Colonic mucosa (tissue), 4 donors: ENCODE measurements around the gene USP15. TPM values are rescaled to one million over a fixed set of nuclear protein-coding genes. Genes with fewer than 3 reads are reported as not detected.

Source experiments
- DNase-seq: peaks from one replicate; pipeline ENCODE4 v3.0.0-alpha.2; 2020
- H3K27ac ChIP-seq: fragments of 200-600 bp; one replicate; pipeline ENCODE4 v1.8.0; 2021
- H3K27me3 ChIP-seq: fragments of 200-600 bp; one replicate; pipeline ENCODE4 v1.8.0; 2021
- H3K36me3 ChIP-seq: fragments of 200-600 bp; one replicate; pipeline ENCODE4 v1.8.0; 2021
- H3K4me1 ChIP-seq: fragments of 200-600 bp; one replicate; pipeline ENCODE4 v1.8.0; 2021; ENCODE audit warnings: mild to moderate bottlenecking
- H3K4me3 ChIP-seq: fragments of 200-600 bp; one replicate; pipeline ENCODE4 v1.8.0; 2021
- H3K9ac ChIP-seq, 2 donors: one replicate each; pipeline ENCODE4 v1.7.0; 2013; ENCODE audit warnings: control low read depth in 2 of 2, low read depth in 2 of 2, low read length in 2 of 2
- H3K9me3 ChIP-seq: fragments of 200-600 bp; one replicate; pipeline ENCODE4 v1.8.0; 2021
- CTCF ChIP-seq: fragments of 200-600 bp; IDR thresholded peaks from one replicate; pipeline ENCODE4 v1.8.0; 2022; ENCODE audit warnings: antibody characterized with exemption, mild to moderate bottlenecking
- intact Hi-C: fragments of 100-400 bp; cut with DNase I; formaldehyde crosslinking; loops from one replicate; pipeline ENCODE4 v1.14.1; 2022
- total RNA-seq, 2 donors: library from RNA; stranded (reverse); fragmentation: NEBNext Ultra II Directional in 1 of 2; extraction: Animal tissue kit (Norgen Biotek cat#: 25700) in 1 of 2; gene quantifications; one replicate each; pipeline ENCODE4 v1.2.1, GENCODE V29; 2021
- donor health status: healthy.
- donor health status: DM: no; HTN: no; CAD: no.
- donor health status: DM: no; HTN: no; CAD: no.

USP15 gene
- total RNA-seq, 2 donors from 2014 or later, result 50.3 to 63.0 TPM

GRCh38 chr12:62382526-62382925, 122.3 kb downstream of the USP15 start:
- H3K27me3 ChIP-seq, result no peaks in the 10 kb centered on the region
- no peak overlapping the region for H3K9ac ChIP-seq
- H3K4me1 ChIP-seq, result no peaks in the 10 kb centered on the region
- H3K4me3 ChIP-seq, result no peak overlapping the region
- no peak for DNase-seq
- intact Hi-C loops, result no loop called here
- TF ChIP-seq CTCF, result no peak
- H3K9me3 ChIP-seq, result no peaks in the 10 kb centered on the region
- H3K27ac ChIP-seq, result no peak overlapping the region
- H3K36me3 ChIP-seq, result no peaks in the 10 kb centered on the region

GRCh38 chr12:62396750-62397149, 136.5 kb downstream of the USP15 start:
- no peaks in the 10 kb centered on the region for H3K9me3 ChIP-seq
- no peak for DNase-seq
- no peak for TF ChIP-seq CTCF
- intact Hi-C loops, result no loop called here
- H3K9ac ChIP-seq, result no peak overlapping the region
- H3K4me1 ChIP-seq, result no peaks in the 10 kb centered on the region
- no peaks in the 10 kb centered on the region for H3K27me3 ChIP-seq
- no peak overlapping the region for H3K27ac ChIP-seq
- H3K36me3 ChIP-seq, result peaks cover 19% of the 10 kb centered on the region
- H3K4me3 ChIP-seq, result no peak overlapping the region

GRCh38 chr12:62400135-62400534, 139.9 kb downstream of the USP15 start:
- TF ChIP-seq CTCF, result no peak
- Histone ChIP-seq H3K4me1 (no peaks in the 10 kb centered on the region), H3K27me3 (no peaks in the 10 kb centered on the region), H3K9me3 (no peaks in the 10 kb centered on the region), H3K36me3 (no peaks in the 10 kb centered on the region), H3K4me3 (no peak overlapping the region), H3K9ac (no peak overlapping the region), H3K27ac (no peak overlapping the region)
- intact Hi-C loops, result no loop called here
- no peak for DNase-seq

- Histone ChIP-seq H3K27ac (no peak overlapping the region), H3K9me3 (no peaks in the 10 kb centered on the region), H3K9ac (no peak overlapping the region), H3K4me3 (no peak overlapping the region), H3K4me1 (no peaks in the 10 kb centered on the region), H3K27me3 (no peaks in the 10 kb centered on the region), H3K36me3 (no peaks in the 10 kb centered on the region)
- intact Hi-C loops, result no loop called here
- DNase-seq, result no peak
- TF ChIP-seq CTCF, result no peak
Measured at GRCh38 chr12:62401631-62402030, 141.4 kb downstream of the USP15 start.

- Histone ChIP-seq H3K4me3 (no peak overlapping the region), H3K9ac (no peak overlapping the region), H3K4me1 (no peaks in the 10 kb centered on the region), H3K27ac (no peak overlapping the region), H3K27me3 (no peaks in the 10 kb centered on the region), H3K36me3 (no peaks in the 10 kb centered on the region), H3K9me3 (no peaks in the 10 kb centered on the region)
- TF ChIP-seq CTCF, result no peak
- intact Hi-C loops, result no loop called here
- DNase-seq, result no peak
Measured at GRCh38 chr12:62403031-62403430, 142.8 kb downstream of the USP15 start.

- H3K9ac ChIP-seq, result no peak overlapping the region
- no peak for DNase-seq
- no peak overlapping the region for H3K4me3 ChIP-seq
- H3K9me3 ChIP-seq, result no peaks in the 10 kb centered on the region
- no peaks in the 10 kb centered on the region for H3K4me1 ChIP-seq
- TF ChIP-seq CTCF, result no peak
- no peak overlapping the region for H3K27ac ChIP-seq
- intact Hi-C loops, result no loop called here
- no peaks in the 10 kb centered on the region for H3K27me3 ChIP-seq
- H3K36me3 ChIP-seq, result no peaks in the 10 kb centered on the region
Measured at GRCh38 chr12:62407587-62407986, 147.4 kb downstream of the USP15 start.
